ENCODE data around the gene CFB.

DNA sequence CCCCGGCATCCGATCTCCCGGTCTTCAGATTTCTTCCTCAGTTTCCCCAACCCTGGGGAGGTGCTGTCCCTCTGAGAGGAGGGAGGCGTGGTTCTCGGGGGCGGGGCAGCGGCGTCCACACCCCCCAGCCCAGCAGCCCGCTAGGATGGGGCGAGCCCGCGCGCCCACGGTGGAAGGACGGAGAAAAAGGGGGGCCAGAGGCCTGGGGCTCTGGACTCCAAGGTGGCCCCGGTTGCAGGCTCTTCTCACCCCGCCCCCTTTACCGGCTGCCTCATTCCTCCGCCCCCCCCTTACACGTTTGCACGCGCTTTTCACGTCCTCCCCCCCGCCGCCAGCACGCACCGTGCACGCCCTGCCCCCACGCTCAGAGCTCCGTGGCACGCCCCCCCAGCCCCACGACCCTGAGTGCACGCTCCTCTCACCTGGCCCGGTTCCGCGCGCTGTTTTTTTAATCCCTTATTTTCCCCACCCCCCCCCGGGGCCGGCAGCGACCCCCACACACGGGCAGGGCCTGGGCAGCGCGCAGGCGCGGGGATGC is 44.4 kb upstream of the CFB start:
- TF ChIP-seq CTCF (conservative IDR thresholded peaks at IDR 0.05 in 1 of 2, IDR thresholded peaks at IDR 0.05 in 1 of 2; ENCODE audit: extremely low read depth in 1 of 2, insufficient read depth in 1 of 2, low read depth in 1 of 2, low read length in 2 of 2) (no peak), EZH2 (IDR thresholded peaks at IDR 0.05; ENCODE audit: borderline replicate concordance, low read length) (no peak)
